ES-I3 (cell line): ENCODE measurements around the gene SEZ6.

Source experiments
- H3K36me3 ChIP-seq: 2 replicates; pipeline ENCODE4 v1.6.1; 2013; ENCODE audit warnings: mild to moderate bottlenecking, low read length, control low read depth, moderate library complexity; ENCODE audit not compliant: insufficient read depth
- H3K4me1 ChIP-seq: 2 replicates; pipeline ENCODE4 v1.6.1; 2013; ENCODE audit warnings: mild to moderate bottlenecking, control low read depth, low read length; ENCODE audit not compliant: insufficient read depth
- H3K9ac ChIP-seq: 2 replicates; pipeline ENCODE4 v1.6.1; 2013; ENCODE audit warnings: low read depth, mild to moderate bottlenecking, low read length, moderate library complexity
- H3K9me3 ChIP-seq: 2 replicates; pipeline ENCODE4 v1.6.1; 2013; ENCODE audit warnings: mild to moderate bottlenecking, low read length, moderate library complexity; ENCODE audit not compliant: control insufficient read depth, insufficient read depth

SEZ6 gene

DNA sequence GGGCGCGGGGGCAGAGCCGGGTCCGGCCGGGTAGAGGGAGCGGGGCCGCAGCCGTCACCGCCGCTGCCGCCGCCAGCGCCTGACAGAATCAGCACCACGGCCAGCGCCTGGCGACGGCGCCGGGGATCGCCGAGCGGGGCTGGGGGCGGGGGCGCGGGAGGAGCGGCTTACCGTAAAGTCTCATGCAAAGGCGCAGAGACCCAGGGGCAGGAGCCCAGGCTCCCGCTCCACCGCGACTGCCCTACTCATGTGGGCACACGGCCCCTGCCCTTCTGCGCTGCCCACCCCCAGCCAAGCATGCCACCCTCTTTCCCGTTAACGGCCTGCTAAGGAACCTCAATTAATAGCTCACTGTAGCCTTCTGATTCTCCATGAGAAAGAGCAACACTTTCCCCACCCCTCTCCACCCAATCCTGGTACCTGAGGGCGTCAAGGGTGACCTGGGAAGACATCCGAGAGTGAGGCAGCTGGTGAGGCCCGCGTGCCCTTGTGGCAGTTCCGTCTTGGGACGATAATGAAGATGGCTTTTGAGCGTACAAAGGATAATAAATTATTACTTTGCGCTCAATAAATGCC lies at the start of gene SEZ6:
Gene SEZ6 (minus strand): TSS at position 98 of the 576 bp plus-strand sequence. CDS start 164 bp downstream, outside the sequence.
- Histone ChIP-seq H3K9ac (no peak within 1 kb of the TSS; the same call in 1 of the 2 replicates), H3K4me1 (peaks cover 58% of the 10 kb centered on the region), H3K36me3 (no peaks in the 10 kb centered on the region), H3K9me3 (no peaks in the 10 kb centered on the region)

- Histone ChIP-seq H3K4me1 (peaks cover 6% of the 10 kb centered on the region; the same call in 1 of the 2 replicates), H3K9me3 (no peaks in the 10 kb centered on the region), H3K9ac (no peak overlapping the region), H3K36me3 (no peaks in the 10 kb centered on the region; the same call in 1 of the 2 replicates)
These were observed 49.0 kb upstream of the SEZ6 start for GRCh38 chr17:29054835-29055234.

DNA sequence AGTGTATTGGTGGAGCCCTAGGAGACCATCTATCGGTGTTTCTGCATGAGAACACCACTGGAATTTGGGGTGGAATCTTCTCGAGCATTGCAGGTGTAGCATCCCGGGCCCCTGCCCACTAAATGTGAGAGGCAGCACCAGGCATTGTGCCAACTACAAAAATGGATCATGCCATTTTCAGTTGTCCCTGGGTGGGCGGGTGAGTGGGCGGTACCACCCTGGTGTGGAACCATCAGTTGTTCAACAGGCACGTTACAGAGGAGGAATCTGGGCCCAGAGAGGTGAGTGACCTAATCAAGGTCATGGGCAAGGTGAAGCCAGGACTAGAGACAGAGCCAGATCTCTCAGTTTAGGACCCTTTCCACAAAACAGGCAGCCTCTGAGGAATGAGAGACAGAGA lies 45.9 kb upstream of the SEZ6 start:
- no peaks in the 10 kb centered on the region for H3K9me3 ChIP-seq

GRCh38 chr17:29051194-29051593 lies 45.4 kb upstream of the SEZ6 start:
- H3K9me3 ChIP-seq: no peaks in the 10 kb centered on the region
- no peaks in the 10 kb centered on the region; the same call in 1 of the 2 replicates for H3K36me3 ChIP-seq
- H3K9ac ChIP-seq: no peak overlapping the region
- H3K4me1 ChIP-seq: peaks cover 18% of the 10 kb centered on the region

More for the DNA sequence above, 45.9 kb upstream of the SEZ6 start:
- H3K36me3 ChIP-seq: no peaks in the 10 kb centered on the region; the same call in 1 of the 2 replicates
- peaks cover 18% of the 10 kb centered on the region for H3K4me1 ChIP-seq
- H3K9ac ChIP-seq: no peak overlapping the region

GRCh38 chr17:29050176-29050575 lies 44.3 kb upstream of the SEZ6 start:
- no peaks in the 10 kb centered on the region; the same call in 1 of the 2 replicates for H3K36me3 ChIP-seq
- no peaks in the 10 kb centered on the region for H3K9me3 ChIP-seq
- H3K4me1 ChIP-seq: peaks cover 22% of the 10 kb centered on the region
- H3K9ac ChIP-seq: no peak overlapping the region

GRCh38 chr17:29049541-29050145 lies 43.8 kb upstream of the SEZ6 start:
- no peak overlapping the region for H3K9ac ChIP-seq
- peaks cover 25% of the 10 kb centered on the region for H3K4me1 ChIP-seq
- H3K9me3 ChIP-seq: no peaks in the 10 kb centered on the region
- no peaks in the 10 kb centered on the region; the same call in 1 of the 2 replicates for H3K36me3 ChIP-seq

DNA sequence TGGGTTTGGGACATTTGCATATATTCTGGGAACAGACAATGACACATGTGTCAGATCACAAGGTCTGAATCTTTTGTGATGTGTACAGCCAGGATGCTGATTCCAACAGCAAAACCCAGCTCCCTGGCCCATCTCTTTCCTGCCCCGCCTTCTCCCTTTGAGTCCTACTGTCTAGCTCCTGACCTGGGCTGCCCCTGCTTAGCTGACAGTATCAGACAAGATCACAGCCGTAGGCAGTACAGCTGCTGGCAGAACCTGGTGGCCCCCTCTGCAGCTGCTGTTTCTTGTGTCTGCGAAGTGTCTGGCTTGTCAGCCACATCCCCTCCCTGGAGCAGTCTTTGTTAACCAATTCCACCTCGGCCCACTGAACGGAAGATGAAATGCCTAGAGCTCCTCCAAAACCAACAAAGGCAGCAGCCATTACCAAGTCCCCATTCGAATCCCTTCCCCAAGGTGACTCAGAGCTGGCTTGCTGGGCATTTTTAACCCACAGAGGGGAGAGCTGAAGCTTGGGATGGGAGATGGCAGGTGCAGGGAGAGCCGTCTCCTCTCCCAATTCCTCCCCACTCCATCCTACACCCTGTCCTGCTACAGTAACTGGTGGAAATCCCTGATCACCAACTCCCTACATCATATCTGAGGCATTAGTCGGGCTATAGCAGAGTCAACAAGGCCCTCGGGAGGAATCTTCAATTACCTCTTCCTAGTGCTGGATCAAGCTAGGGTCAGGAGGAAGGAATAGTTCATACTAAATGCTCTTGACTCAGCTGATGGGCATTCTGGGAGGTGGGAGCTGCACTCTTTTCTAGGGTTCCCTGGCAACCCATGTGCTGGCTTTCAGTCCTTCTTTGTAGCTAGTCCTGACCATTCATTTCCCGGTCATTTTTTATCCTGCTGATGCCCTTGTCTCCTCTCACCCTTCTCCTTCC lies 42.9 kb upstream of the SEZ6 start:
- no peaks in the 10 kb centered on the region for H3K9me3 ChIP-seq
- no peaks in the 10 kb centered on the region; the same call in 1 of the 2 replicates for H3K36me3 ChIP-seq
- H3K9ac ChIP-seq: no peak overlapping the region
- peaks cover 34% of the 10 kb centered on the region for H3K4me1 ChIP-seq

GRCh38 chr17:29046473-29046839 lies 40.6 kb upstream of the SEZ6 start:
- peaks cover 46% of the 10 kb centered on the region for H3K4me1 ChIP-seq
- no peak overlapping the region for H3K9ac ChIP-seq
- H3K36me3 ChIP-seq: no peaks in the 10 kb centered on the region
- H3K9me3 ChIP-seq: no peaks in the 10 kb centered on the region

DNA sequence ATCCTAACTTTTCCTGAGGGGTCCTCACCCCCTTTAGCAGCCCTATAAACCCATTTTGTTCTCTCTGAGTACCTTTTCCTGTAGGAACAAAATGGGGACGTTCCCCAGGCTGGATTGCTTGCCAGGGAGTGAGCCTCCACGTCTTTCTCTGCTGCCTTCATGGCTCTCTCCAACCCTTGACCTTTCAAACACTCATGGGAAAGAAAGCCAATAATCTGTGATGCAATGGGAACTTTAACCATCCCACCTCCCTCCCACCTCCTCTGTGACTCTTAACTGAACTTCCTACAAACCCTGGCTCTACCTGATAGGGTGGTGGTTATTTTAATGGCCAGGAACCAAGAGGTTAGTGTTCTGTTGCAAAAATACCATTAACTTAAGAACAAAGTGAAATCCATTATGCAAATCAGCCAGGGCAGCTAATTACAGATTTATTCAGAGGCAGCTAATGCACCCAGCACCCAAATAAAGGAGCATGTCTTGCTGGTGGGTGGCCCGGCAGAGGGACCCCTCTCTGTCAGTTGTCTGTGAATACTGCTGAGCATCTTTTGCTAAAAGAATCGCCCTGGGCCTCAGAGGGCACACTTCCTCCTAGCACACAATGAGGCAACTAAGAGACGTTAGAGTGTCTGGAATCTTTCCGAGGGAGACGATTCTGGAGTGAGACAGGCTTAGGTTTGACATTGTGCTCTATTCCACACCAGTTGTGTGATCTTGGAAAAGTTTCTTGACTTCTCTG lies 40.1 kb upstream of the SEZ6 start:
- peaks cover 46% of the 10 kb centered on the region for H3K4me1 ChIP-seq

DNA sequence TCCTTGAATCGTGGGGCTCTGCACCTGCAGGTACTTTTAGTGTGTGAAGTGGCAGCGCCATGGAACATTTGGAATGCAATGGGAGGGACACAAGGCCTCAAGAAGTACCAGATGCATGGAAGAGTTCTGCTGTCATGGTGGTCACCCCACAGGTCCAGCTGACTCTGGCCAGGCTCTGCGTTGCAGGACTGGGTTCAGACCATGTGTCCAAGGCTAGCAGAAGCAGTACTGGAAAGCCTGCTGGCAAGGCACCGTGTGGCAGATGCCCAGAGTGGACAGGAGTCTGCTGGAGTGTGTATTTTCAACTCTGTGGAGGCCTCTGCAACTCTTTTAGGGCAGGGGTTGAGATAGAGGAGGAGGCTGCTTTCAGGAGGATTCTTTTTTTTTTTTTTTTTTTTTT lies 39.2 kb upstream of the SEZ6 start:
- H3K9me3 ChIP-seq: no peaks in the 10 kb centered on the region
- H3K4me1 ChIP-seq: peaks cover 55% of the 10 kb centered on the region
- H3K9ac ChIP-seq: no peak overlapping the region
- no peaks in the 10 kb centered on the region for H3K36me3 ChIP-seq

More for the DNA sequence above, 40.1 kb upstream of the SEZ6 start:
- no peak overlapping the region for H3K9ac ChIP-seq
- H3K36me3 ChIP-seq: no peaks in the 10 kb centered on the region
- no peaks in the 10 kb centered on the region for H3K9me3 ChIP-seq

- H3K36me3 ChIP-seq: no peaks in the 10 kb centered on the region
- no peaks in the 10 kb centered on the region for H3K9me3 ChIP-seq
- peak overlapping the region; percentile 23 for H3K9ac ChIP-seq
- peaks cover 57% of the 10 kb centered on the region for H3K4me1 ChIP-seq
These were observed 37.8 kb upstream of the SEZ6 start for GRCh38 chr17:29043539-29044145.

DNA sequence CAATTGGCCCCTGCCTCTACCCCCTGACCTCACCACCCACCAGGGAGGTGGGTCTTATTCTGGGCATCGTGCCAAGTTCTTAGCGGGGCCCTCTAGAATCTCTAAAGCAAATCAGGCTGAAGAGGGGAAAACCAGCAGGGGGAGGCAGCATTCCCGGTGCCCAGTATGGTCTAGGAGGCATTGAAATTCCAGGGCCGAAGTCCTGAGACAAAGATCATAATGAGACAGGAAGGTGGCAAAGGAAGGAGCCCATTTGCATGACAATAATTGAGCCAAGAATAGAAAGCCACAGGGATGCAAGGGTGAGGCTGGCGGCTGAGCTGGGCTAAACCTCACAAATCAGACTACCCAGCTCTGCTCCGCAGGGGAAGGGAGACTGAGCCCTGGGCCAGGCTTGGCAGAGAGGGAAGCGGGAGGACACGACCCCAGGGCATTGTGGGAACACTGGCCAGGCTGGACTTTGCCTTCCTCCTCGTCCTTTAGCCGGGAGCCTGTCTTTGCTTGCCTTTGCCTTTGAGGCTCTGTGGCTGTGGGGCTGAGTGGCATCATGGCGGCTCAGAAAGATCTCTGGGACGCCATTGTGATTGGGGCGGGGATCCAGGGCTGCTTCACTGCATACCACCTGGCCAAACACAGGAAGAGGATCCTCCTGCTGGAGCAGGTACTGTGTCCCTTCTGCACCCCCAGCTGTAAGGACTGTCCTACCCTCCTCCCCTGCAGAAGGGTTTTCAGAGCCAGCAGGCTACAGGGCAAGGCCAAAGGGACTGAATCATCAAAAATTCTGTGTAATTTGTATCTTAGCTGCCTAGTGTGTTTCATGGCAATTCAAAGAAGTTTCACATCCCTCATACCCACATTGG lies 37.1 kb upstream of the SEZ6 start, which contains the start of gene PIPOX:
Gene PIPOX (plus strand): TSS at position 463 of the 860 bp plus-strand sequence. CDS start 85 bp downstream, at position 548.
- Histone ChIP-seq H3K4me1 (peaks cover 56% of the 10 kb centered on the region), H3K9ac (peak within 1 kb of the TSS; percentile 23), H3K36me3 (no peaks in the 10 kb centered on the region), H3K9me3 (no peaks in the 10 kb centered on the region)
